GM18511 (cell line): ENCODE data around the gene PPP1R3F.
"Not testable (repeated sequence)": the region's sequence is repeated elsewhere in the genome, so short reads cannot be mapped to it uniquely, and the experiment has no call there.

Experiments used
- ATAC-seq: cut with Tn5 transposase; IDR thresholded peaks from one replicate; pipeline ENCODE4 v1.9.1; 2021; ENCODE audit warnings: mild to moderate bottlenecking, moderate library complexity; ENCODE audit not compliant: unreplicated experiment

PPP1R3F gene

DNA sequence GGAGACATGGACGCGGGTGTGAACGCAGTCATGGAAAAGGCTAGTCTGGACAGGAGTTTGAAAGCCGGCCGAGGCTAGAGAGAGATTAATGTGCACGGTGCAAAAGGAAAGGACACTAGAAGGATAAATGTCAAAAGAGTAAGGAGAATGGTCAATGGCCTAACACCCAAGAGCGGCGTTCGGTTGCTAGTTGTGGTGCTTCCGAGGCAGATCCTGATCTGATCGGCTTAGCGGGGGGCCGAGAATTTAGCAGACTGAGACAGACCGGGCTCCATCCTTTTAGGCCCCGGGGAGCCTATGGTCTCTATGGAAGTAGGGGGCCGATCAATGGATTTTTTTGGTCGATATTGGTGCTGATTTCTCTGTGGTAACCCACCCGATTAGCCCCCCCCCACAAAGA lies 40.8 kb downstream of the PPP1R3F start:
- no peak for ATAC-seq

DNA sequence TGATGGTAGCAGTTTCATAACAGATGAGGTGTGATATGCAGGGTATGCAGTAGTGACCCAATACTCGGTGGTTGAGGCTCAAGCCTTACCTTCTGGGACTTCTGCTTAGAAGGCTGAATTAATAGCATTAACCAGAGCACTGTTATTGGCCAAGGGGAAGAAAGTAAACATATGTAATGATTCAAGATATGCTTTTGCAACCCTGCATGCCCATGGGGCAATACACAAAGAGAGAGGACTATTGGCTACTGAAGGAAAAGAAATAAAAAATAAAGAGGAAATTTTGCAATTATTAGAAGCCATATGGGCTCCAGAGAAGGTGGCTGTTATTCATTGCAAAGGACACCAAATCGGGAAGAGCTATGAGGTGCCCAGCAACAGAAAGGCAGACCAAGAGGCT lies 42.6 kb downstream of the PPP1R3F start:
- no peak for ATAC-seq

DNA sequence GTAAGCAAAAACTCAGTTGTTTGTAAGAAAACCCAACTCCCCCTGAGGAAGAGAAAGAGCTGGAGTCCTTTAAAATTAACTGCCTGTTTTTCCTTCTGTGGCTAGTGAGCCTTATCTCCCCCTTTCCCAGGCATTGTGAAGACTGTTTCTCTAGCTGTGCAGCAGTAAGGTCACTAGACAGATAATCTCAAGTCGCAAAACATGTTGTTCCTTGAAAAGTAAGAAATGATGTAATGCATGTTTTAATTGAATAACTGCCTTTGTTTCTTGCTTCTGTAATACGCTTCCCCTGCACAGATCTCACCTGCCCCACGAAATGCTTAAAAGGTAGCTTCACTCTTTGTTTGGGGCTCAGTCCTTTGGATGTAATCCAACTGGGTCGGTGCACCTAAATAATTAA lies 46.5 kb downstream of the PPP1R3F start:
- ATAC-seq, result no peak

DNA sequence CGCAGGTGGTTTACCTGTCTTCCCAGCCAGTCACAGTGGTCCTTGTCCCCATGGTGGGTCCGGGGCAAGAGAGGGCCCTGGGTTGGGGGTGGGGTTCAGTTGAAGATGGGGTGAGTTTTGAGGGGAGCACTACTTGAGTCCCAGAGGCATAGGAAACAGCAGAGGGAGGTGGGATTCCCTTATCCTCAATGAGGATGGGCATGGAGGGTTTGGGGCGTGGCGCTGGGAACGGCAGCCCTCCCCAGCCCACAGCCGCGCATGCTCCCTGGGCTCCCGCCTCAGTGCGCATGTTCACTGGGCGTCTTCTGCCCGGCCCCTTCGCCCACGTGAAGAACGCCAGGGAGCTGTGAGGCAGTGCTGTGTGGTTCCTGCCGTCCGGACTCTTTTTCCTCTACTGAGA lies 52.1 kb downstream of the PPP1R3F start, which contains the start of gene GAGE12J:
Gene GAGE12J, plus strand, starts transcription at position 301 of the 400 bp plus-strand sequence. CDS start 1,157 bp downstream, outside the sequence.
- ATAC-seq, result not testable (repeated sequence)

DNA sequence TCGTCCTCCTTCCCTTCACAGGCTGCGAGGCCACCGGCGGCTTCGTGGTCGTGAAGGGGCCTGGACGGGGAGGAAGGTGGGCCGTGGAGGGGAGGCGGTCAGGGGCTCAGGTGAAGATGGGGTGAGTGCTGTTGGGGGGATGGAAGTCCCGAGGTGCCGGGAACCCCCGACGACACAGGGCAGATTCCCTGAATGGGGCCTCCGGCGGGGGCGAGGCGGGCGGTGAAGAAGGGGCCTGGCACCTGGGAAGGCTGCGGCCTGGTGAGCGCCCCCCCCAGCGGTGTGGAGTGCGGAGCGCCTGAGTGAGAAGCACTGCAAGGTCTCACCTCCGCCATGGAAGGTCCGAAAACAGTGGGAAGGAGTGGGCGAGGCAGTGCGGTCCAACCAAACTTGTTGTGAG lies 52.7 kb downstream of the PPP1R3F start:
- not testable (repeated sequence) for ATAC-seq

DNA sequence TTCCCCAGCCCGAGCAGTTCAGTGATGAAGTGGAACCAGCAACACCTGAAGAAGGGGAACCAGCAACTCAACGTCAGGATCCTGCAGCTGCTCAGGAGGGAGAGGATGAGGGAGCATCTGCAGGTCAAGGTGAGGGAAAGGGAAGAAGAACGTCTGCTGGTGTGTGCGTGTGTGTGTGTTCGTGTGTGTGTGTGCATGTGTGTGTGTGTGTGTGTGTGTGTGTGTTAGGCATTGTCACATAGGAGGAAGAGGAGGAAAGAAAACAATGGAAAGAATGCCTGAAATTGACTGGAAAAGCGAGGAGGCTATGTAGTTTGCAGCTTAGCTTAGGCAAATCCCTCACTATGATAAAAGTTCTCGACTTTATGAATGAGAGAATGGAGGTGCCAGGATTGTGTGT lies 54.1 kb downstream of the PPP1R3F start:
- ATAC-seq, result not testable (repeated sequence)

DNA sequence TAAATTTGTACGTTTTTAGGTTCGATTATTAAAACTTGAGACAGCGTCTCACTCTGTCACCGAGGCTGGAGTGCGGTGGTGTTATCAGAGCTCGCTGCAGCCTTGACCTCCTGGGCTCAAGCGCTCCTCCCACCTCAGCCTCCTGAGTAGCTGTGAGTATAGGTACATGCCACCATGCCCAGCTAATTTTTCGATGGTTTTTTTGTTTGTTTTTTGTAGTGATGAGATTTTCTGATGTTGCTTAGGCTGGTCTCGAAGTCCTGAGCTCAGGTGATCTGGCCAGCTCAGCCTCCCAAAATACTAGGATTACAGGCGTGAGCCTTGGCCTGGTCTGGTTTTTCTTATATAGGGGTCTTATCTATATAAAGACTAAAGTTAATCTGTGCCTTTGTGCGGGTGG lies 60.8 kb downstream of the PPP1R3F start:
- not testable (repeated sequence) for ATAC-seq

DNA sequence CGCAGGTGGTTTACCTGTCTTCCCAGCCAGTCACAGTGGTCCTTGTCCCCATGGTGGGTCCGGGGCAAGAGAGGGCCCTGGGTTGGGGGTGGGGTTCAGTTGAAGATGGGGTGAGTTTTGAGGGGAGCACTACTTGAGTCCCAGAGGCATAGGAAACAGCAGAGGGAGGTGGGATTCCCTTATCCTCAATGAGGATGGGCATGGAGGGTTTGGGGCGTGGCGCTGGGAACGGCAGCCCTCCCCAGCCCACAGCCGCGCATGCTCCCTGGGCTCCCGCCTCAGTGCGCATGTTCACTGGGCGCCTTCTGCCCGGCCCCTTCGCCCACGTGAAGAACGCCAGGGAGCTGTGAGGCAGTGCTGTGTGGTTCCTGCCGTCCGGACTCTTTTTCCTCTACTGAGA lies 61.7 kb downstream of the PPP1R3F start, which contains the start of gene GAGE13:
Gene GAGE13, plus strand, starts transcription at position 301 of the 400 bp plus-strand sequence. CDS start 1,156 bp downstream, outside the sequence.
- not testable (repeated sequence) for ATAC-seq

DNA sequence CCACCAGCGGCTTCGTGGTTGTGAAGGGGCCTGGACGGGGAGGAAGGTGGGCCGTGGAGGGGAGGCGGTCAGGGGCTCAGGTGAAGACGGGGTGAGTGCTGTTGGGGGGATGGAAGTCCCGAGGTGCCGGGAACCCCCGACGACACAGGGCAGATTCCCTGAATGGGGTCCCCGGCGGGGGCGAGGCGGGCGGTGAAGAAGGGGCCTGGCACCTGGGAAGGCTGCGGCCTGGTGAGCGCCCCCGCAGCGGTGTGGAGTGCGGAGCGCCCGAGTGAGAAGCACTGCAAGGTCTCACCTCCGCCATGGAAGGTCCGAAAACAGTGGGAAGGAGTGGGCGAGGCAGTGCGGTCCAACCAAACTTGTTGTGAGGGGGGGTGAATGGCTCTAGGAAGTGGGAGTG lies 62.2 kb downstream of the PPP1R3F start:
- not testable (repeated sequence) for ATAC-seq
